PC-3 (cell line): Measurements from ENCODE around the gene RGS8.

Source experiments
- CTCF ChIP-seq: fragments of 300-600 bp; sonication (generic); conservative IDR thresholded peaks from 2 replicates; pipeline ENCODE4 v1.5.1; 2017; ENCODE audit warnings: antibody characterized with exemption, low read depth, mild to moderate bottlenecking, low read length
- EZH2phosphoT487 ChIP-seq: fragments of 300-600 bp; sonication (generic); IDR thresholded peaks from 2 replicates; pipeline ENCODE4 v1.6.1; 2018; ENCODE audit warnings: mild to moderate bottlenecking, antibody characterized with exemption, low read length, borderline replicate concordance

- TF ChIP-seq CTCF (no peak), EZH2phosphoT487 (no peak)
These were observed 37.6 kb downstream of the RGS8 start for GRCh38 chr1:182646739-182647138.
